ENCODE data around the gene ROPN1L.

DNA sequence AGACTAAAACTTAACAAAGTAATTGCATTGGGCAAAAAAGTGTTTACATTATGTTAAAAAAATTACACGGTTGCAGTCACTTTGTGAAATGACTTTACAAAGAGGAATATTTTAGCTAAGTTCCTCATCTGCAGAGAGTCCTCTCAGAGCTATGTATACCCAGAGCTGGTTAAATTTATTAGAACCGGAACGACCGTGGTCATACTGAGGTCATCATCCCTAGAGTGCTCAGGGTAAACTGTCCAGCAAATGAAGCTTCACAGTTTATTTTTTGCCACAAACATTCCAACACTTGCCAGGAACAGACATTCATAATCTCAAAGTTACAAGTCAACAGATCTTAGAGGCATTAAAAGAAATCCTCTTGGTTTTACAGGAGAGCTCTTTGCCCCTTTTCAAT, 897 bp downstream of the ROPN1L start:
- TF ChIP-seq POLR2AphosphoS5 (IDR thresholded peaks at IDR 0.05) = no peak
- TF ChIP-seq, protein P1, sequence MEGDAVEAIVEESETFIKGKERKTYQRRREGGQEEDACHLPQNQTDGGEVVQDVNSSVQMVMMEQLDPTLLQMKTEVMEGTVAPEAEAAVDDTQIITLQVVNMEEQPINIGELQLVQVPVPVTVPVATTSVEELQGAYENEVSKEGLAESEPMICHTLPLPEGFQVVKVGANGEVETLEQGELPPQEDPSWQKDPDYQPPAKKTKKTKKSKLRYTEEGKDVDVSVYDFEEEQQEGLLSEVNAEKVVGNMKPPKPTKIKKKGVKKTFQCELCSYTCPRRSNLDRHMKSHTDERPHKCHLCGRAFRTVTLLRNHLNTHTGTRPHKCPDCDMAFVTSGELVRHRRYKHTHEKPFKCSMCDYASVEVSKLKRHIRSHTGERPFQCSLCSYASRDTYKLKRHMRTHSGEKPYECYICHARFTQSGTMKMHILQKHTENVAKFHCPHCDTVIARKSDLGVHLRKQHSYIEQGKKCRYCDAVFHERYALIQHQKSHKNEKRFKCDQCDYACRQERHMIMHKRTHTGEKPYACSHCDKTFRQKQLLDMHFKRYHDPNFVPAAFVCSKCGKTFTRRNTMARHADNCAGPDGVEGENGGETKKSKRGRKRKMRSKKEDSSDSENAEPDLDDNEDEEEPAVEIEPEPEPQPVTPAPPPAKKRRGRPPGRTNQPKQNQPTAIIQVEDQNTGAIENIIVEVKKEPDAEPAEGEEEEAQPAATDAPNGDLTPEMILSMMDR (IDR thresholded peaks at IDR 0.05) = no peak
